ENCODE measurements around the gene NOL4L.
"Not testable (repeated sequence)": the region's sequence is repeated elsewhere in the genome, so short reads cannot be mapped to it uniquely, and the experiment has no call there.

Gene NOL4L

GRCh38 chr20:32467506-32468312, 117.4 kb downstream of the NOL4L start:
- Histone ChIP-seq H3K4me3 (no peak overlapping the region), H3K27ac (peak overlapping the region in 1 of 2 donors; percentile 61)
- no peak for DNase-seq (ENCODE audit: low spot score)
- no peak for TF ChIP-seq CTCF (IDR thresholded peaks at IDR 0.05)

- Histone ChIP-seq H3K27ac (peak overlapping the region in 1 of 2 donors; percentile 61), H3K4me3 (no peak overlapping the region)
- DNase-seq (ENCODE audit: low spot score) = no peak
- no peak for TF ChIP-seq CTCF (IDR thresholded peaks at IDR 0.05)
These were observed 118.2 kb downstream of the NOL4L start for GRCh38 chr20:32466739-32467505.

GRCh38 chr20:32465901-32466675, 119.0 kb downstream of the NOL4L start:
- DNase-seq (ENCODE audit: low spot score); H3K4me3 ChIP-seq: not testable (repeated sequence)
- peak overlapping the region in 1 of 2 donors; percentile 61 for H3K27ac ChIP-seq

- peak overlapping the region in 1 of 2 donors; percentile 62 for H3K27ac ChIP-seq
- H3K4me3 ChIP-seq = no peak overlapping the region
- DNase-seq (ENCODE audit: low spot score) = no peak
- TF ChIP-seq CTCF (IDR thresholded peaks at IDR 0.05) = no peak
These were observed 119.8 kb downstream of the NOL4L start for GRCh38 chr20:32465092-32465900.

- no peak for DNase-seq (ENCODE audit: low spot score)
- no peak for TF ChIP-seq CTCF (IDR thresholded peaks at IDR 0.05)
- H3K4me3 ChIP-seq = no peak overlapping the region
- peak overlapping the region in 1 of 2 donors; percentile 62 for H3K27ac ChIP-seq
These were observed 120.6 kb downstream of the NOL4L start for GRCh38 chr20:32464401-32465091.

- DNase-seq (ENCODE audit: low spot score) = no peak
- TF ChIP-seq CTCF (IDR thresholded peaks at IDR 0.05) = no peak
- Histone ChIP-seq H3K4me3 (no peak overlapping the region), H3K27ac (peak overlapping the region in 1 of 2 donors; percentile 41)
These were observed 121.3 kb downstream of the NOL4L start for GRCh38 chr20:32463642-32464400.

Measured in coronary artery (tissue), 2 donors.